Fibroblast of skin of left quadriceps (primary cell): ENCODE data around the gene THAP12.
"Not testable (repeated sequence)": the region's sequence is repeated elsewhere in the genome, so short reads cannot be mapped to it uniquely, and the experiment has no call there.

Source experiments
- DNase-seq, 2 experiments: peaks; one replicate each; pipeline ENCODE4 v3.0.0-alpha.2; 2013; ENCODE audit warnings: low read depth in 2 of 2

Gene THAP12, protein sequence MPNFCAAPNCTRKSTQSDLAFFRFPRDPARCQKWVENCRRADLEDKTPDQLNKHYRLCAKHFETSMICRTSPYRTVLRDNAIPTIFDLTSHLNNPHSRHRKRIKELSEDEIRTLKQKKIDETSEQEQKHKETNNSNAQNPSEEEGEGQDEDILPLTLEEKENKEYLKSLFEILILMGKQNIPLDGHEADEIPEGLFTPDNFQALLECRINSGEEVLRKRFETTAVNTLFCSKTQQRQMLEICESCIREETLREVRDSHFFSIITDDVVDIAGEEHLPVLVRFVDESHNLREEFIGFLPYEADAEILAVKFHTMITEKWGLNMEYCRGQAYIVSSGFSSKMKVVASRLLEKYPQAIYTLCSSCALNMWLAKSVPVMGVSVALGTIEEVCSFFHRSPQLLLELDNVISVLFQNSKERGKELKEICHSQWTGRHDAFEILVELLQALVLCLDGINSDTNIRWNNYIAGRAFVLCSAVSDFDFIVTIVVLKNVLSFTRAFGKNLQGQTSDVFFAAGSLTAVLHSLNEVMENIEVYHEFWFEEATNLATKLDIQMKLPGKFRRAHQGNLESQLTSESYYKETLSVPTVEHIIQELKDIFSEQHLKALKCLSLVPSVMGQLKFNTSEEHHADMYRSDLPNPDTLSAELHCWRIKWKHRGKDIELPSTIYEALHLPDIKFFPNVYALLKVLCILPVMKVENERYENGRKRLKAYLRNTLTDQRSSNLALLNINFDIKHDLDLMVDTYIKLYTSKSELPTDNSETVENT

DNA sequence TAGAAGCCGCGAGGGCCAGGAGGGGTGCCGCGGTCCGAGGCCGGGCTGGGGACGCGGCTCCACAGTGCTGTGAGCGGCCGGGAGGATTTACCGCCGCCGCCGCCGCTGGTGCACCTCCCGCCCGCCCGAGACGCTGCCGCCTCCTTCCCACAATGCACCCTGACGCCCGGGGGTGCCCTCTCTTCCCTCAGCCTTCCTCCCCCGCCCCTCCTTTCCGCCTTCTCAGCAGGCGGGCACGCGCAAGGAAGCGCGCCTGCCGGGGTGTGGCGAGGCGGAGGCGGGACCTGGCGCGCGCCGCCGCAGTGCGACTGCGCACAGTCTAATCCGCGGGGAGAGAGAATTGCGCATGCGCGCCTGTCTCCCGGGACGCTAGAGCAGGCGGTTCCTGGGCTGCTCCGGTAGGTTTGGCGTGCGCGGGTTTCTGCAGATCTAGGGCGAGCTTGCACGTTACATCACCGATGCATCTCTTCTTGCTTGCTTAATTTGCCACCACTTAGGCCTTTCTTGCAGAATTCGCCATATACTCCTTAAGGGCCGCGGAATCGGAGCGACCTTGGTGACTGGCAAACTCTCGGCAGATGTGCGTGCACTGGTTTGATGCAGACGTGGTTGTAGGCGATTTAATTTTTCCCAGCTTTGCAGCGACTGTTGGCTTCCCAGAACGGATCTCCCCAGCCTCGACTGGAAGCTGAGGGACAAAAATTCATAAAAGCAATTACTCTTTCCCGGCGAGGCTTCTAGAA lies at the start of gene THAP12, which contains the start of gene GVQW3:
THAP12 (minus strand) TSS at position 156 of the 743 bp plus-strand sequence. CDS start 296 bp downstream, outside the sequence.
GVQW3 (plus strand) TSS at position 347 of the 743 bp plus-strand sequence. CDS start 506 bp downstream, outside the sequence.
- DNase-seq, result peak; percentile 96 to 97

DNA sequence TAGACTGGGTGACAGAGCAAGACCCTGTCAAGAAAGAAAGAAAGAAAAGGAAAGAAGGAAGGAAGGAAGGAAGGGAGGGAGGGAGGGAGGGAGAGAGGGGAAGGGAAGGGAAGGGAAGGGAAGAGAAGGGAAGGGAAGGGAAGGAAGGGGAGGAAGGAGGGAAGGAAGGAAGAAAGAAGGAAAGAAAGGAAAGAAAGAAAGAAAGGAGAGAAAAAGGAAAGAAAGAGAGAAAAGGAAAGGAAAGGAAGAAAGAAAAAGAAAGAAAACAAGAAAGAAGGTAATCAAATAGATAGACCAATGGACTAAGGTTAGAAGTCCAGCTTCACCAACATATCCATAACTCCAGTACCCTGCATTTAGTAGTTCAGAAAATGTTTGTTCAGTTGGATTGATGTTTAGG lies 45.7 kb upstream of the THAP12 start:
- DNase-seq, result no peak

DNA sequence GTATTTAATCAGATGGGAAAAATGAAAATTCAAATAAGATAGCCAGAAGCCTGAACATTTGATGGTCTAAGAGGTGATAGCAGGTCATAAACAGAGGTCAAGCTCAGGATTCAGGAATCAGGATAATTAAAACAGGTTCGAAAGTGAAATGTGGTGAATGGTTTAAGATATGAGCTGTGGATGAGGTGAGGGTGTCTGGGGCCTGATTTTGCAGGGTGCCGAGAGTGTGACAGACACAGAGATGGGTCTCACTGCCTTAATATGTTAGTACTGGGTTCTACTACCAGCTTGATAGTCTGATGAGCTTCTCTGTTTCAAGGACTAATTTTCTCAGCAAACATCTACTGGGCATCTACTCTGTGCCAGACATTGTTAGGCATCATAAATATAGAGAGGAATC lies 44.0 kb upstream of the THAP12 start:
- no peak for DNase-seq

DNA sequence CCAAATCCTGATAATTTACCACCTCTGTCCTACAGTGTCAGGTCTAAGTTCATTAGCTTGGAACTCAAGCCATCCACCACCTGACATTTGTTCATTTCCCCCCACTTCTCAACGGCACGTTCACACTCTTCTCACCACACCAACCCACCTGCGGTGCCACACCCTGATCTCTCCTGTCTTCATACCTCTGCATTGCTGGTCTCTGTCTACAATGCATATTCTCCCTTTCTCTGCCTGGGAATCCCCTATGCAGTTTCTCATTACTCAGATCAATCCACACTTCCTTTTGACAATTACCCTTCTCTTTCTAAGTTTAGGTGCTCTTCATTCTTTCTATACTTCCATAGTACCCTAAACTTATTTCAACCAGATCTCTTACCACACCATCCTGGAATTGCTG lies 43.4 kb upstream of the THAP12 start:
- DNase-seq, result no peak

DNA sequence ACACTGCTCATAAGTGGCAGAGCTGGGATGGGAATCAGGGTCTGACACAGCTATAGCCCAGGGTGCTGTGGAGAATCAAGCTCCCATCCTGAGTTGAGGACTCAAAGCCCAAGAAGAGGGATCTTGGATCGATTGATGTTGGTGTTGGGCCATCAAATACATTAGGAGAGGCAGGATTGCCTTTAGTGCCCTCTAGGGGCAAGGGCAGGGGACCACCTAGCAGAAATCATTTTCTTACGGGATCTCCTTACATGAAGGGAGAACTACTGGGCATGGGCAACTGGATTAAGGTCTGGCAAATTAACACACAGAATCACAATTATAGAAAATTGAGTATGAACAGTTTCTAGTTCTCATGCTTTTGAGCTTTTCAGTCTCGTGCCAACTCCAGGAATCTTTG lies 39.0 kb upstream of the THAP12 start:
- no peak for DNase-seq

DNA sequence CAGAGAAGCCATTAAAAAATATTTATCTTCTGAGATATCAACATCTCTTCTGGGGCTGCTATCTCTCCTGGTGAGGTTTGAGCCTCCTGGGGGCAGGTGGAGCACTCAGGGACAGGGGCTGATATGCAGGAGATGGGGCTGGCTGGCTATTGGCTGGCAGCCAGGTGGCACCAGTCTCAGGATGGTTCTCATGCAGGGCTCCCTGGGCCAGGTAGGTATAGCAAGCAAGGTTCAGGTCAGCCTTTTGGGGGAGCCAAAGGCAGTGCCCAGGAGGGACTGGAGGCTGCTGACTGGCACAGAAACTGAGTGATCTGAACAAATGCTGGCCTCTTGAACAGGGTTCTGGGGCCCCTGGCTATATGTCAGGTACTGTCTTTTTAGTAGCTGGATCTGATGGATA lies 34.1 kb upstream of the THAP12 start:
- DNase-seq, result no peak

DNA sequence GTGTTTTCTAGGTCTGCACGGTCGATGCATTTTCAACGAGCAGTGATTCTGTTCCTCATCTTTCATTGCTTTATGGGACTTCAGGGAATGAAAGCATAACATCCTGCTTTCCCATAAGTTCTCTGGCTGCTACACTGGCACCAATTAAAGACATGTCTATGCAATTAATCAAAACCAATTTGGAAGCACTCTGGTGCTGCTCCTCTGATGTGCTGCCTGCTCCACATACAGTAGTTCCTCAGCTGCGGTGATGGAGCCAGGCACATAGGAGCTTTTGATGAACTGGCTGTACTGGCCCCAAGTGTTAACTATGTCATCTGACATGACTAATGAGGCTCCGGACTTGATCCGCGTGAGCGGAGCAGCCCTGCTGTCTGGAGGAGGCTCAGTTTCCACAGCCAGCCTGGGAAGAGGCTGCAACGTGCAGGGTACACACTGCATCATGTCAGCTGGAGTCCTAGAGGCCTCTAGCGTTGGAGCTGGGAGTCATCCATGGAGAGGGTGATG lies 30.0 kb upstream of the THAP12 start:
- DNase-seq, result no peak

DNA sequence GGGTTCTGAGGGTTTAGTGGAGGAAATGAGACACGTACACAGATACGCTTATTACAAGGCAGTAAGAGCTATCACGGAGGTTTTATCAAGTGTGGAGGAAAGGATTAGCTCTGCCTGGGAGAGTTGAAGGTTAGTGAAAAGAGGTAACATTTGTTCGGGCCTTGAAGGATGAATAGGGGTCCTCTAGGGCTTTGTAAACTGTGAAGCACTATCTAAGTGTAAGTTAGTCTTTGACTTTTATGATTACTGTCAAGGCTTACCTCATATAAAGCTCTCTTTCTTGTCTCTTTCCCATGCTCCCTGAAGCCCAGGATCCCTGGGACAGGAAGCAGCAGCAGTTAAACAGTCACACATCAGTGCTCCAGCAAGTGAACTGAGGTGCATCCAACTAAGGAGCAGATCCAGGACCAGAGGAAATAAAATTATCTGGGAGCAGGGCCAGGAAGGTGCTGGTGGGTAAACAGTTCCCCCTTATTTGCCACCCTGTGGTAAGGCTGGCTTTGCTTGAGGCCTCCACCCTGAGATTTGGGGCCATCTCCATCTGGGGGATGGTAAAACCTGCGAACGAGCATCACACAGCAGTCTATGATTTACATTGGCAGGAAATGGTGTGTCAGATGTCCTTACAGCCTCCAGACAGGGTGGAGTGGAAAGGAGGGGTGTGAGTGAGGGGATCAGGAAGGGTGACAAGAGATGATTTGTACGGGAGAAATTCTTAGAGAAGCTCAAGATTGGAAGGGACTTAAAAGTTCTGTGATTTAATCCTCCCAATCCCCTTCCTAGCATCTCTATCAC lies 27.4 kb upstream of the THAP12 start:
- DNase-seq, result no peak

DNA sequence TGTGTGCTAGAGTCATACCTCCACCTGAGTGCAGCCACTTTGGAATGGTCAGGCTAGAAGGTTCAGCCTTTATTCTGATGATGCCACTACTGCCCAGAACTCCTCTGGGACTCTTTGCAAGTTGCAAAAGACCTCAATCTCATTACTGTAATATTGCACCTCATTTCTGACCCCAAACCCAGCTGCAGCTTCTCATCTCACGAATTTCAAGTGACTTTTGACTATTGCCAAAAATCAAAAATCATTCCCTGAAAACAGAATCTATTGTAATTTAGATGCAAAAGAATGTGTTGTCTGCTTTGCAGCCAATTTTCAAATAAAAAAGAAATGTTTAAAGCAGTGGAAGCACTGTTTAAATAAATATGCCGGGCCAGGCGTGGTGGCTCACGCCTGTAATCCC lies 25.4 kb upstream of the THAP12 start:
- DNase-seq, result no peak

DNA sequence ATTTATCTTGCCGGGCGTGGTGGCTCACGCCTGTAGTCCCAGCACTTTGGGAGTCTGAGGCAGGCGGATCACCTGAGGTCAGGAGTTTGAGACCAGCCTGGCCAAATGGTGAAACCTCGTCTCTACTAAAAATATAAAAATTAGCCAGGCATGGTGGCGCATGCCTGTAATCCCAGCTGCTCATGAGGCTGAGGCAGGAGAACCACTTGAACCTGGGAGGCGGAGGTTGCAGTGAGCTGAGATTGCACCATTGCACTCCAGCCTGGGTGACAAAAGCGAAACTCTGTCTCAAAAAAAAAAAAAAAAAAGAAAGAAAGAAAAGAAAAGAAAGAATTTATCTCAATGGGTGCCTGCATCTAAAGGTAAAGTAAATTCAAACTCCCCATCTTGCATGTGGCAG lies 20.6 kb upstream of the THAP12 start:
- not testable (repeated sequence) for DNase-seq

DNA sequence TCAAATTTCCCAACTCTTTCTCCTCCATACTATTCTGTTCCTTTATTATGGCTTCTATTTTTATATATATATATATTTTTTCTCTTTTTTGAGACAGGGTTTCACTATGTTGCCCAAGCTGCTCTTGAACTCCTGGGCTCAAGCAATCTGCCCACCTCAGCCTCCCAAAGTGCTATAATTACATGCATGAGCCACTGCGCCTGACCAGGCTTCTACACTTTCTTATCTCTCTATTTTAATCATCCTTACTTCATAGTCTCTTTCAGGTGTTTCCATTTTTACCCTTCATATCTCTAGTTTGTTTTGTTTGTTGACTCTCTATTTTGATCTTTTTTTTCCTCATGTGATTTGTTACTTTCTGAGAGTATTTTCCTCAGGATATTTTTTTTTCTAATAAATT lies 20.0 kb upstream of the THAP12 start:
- DNase-seq, result no peak

DNA sequence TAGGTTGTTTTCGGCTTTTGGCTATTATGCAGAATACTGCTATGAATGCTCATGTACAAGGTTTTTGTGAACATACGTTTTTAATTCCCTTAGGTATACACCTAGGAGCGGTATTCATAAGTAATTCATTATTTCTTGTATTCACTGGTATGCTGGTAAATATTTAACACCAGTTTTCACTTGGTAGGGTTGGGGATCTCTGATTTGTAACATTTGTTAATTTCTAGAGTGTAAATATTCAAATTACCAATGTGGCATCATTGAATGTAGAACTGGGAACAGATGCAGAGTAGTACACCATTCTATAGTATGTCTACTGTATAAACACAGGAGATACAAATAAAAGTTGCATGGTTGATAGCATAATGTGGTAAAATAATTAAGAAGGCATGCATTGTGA lies 16.5 kb upstream of the THAP12 start:
- DNase-seq, result no peak

DNA sequence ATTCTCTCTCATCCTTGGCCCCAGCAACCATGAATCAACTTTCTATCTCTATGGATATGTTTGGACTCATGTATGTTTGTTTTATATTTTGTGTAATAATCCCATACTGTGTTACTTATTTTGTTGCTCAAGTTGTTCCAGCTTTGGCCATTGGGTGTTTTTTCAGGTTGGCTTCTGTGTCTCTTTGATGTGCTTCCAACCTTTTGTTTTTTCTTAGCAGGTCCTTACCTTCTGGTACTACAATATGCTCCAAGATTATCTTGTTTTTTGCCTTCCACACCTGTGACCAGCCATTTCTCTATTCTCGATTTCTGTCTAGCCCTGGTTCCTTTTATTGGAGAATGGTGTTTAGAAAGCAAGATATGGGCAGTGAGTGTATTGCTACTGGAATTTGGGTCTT lies 14.4 kb upstream of the THAP12 start:
- DNase-seq, result no peak

DNA sequence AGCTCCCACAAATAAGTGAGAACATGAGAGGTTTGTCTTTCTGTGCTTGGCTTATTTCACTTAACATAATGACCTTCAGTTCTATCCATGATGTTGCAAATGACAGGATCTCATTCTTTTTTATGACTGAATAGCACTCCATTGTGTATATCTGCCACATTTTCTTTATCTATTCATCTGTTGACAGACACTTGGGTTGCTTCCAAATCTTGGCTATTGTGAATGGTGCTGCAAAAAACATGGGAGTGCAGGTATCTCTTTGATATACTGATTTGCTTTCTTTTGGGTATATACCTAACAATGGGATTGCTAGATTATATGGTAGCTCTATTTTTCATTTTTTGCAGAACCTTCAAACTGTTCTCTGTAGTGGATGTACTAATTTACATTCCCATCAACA lies 13.5 kb upstream of the THAP12 start:
- DNase-seq, result no peak

DNA sequence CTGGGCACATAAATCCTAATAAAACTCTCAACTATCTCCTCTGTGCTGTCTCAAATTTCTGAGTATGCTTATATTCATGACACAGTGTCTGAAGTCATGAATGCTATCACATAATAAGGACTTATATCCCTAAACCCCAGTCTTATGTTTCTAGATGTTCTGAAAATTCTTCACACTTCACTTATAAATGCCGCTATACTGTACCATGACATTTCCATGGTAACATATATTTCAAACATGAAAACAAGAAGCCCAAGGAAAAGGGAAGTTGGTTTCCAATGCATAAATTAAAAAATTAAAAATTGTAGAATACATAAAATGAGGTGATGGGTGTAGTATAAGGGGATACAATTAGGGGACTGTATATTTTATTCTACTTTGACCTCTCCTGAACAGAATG lies 11.9 kb upstream of the THAP12 start:
- no peak for DNase-seq

DNA sequence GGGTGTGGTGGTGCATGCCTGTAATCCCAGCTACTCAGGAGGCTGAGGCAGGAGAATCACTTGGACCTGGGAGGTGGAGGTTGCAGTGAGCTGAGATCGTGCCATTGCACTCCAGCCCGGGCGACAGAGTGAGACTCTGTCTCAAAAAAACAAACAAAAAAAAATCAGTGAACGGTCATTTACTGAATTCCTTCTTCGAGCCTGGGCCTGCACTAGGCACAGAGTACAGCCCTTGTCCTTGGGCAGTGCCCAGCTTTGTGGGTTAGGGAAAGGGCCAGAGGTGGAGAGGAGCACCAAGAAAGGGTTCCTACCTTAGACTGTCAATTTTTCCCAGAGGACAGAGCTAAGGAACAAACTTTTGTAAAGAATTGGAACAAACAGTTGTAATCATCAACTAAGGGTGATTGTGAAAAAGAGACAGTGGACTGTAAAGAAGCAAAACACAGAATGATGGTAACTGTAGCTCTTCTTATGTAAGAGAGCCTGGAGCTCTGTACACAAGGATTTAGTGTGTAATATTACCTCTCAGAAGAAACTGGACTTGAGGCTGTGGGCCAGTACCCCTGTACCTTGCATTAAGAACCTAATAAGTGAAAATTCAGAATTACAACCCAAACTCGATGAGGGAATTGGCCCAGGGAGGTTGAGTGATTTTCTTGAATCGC lies 11.0 kb upstream of the THAP12 start:
- DNase-seq, result no peak

DNA sequence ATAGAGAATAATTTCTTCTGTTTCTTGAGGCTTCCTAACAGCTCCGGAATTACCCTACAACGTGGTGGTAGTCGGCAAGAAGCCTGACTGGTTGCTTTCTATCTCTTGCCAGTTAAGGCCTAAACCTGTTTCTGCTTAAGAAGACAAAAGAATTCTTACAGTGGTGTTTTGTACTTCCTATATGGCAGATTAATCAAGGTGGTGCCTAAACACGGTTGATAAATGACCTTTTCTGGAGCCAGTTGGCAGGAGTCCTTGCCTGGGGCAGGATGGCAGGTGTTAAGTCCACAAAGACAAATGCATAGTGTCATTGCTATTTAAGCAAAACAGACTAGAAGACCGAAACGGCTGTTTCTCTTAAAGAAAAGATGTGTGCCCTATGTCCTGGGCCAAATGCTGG lies 10.1 kb upstream of the THAP12 start:
- DNase-seq, result no peak

DNA sequence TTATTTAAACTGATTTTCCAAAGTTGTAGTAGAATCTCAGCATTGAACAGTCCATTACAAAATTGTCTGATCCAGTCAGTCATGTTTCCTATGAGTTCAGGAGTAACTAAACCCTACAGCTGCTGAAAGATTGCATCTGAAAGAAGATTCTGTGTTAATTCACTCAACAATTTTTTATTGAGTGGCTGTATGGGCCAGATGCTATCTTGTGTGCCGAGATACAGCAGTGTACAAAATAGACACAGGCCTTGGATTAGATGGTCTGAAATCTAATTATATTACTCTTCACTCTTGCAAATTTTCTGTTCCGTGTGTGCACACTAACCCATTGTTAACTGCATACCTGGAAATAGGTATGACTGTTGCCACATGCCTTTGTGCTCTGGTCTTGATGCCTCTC lies 7.5 kb upstream of the THAP12 start:
- DNase-seq, result no peak

DNA sequence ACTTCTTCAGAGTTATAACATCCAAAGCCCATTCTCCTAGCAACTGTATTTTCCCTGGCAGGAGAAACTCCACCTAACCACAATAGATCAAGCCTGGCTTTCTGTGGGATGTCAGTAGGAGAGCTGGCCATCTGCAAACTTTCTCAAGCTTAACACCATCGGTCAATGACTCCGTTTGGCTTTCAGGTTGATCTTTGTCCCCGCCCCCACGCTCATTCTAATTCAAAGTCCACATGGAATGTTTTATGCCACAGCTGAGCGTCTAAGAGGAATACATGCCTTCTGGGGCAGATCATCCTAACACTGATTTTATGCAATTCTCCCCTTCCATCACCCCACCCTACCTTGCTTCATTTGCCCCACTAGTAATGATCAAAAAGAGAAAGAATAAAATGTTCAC lies 5.0 kb upstream of the THAP12 start:
- DNase-seq, result no peak

DNA sequence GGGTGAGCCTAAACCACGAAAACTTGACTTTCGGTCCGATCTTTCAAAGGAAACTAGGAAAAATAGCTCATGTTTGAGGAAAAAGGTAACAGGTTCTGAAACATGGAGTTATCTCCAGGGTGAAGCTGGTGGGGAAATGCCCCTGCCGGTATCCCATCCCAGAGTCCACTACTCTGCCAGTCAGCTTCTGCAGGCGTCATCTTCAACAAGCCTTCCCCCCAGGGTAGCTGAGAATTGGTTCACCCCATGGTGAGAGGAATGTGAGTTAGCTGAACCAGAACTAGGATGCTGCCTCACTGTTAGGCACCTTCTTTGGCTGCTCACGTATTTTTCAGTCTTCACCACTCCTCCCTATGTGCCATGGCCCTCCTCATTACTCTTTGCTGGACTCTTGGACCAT lies 1.3 kb upstream of the THAP12 start:
- no peak for DNase-seq
